ENCODE data around the gene YBEY.
A peak's percentile ranks its signal among the peaks of the same experiment; 100 is the strongest.

- TF ChIP-seq POLR2A (IDR thresholded peaks at IDR 0.05), result peak in 2 of 4 donors; percentile 55 to 70
- peak in 1 of 6 experiments; percentile 16 for TF ChIP-seq CTCF (IDR thresholded peaks at IDR 0.05)
Measured at GRCh38 chr21:46324390-46325072, 38.4 kb downstream of the YBEY start.

All from esophagus squamous epithelium (tissue), 4 donors.